ENCODE data around the gene ANKS1A.

The ANKS1A gene

DNA sequence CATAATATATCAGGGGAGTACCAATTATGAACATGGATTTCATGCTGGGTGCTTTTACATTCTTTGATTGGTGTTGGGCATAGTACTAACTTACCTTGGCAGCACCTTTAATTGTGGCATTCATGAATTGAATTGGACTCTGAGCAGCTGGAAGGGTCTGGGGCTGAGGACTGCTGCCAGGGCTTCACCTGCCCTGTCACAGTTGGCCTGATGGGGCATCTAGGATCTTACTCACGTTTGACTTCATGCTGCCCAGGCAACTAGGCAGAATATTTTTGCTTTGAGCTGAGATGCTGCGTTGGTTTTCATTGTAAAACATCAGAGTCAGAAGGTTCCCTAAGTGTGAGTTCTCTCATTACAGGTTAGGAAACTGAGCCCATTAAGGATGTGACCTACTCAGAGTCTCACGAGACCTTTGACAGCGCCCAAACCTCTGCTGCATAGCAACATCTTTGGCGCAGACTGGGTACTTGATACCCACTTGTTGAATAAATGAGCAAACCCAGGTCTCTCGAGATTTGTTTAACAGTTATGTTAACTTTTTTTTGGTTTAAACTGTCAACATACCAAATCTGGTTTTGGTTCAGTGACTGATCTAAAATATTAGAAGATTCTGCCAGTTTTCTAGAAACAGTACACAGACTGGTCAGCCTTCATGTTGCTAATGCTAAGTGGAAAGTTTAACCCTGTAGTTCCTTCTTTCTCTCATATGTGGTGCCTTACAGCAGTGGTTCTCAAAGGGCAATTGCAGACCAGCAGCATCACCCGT, 147.2 kb downstream of the ANKS1A start:
- H3K4me3 ChIP-seq (ENCODE audit: low read depth, low read length) = no peak overlapping the region
- no peak for TF ChIP-seq CTCF (IDR thresholded peaks at IDR 0.05; ENCODE audit: low read depth, low read length)

GRCh38 chr6:35036828-35037663, 148.0 kb downstream of the ANKS1A start:
- no peak overlapping the region for H3K4me3 ChIP-seq (ENCODE audit: low read depth, low read length)
- TF ChIP-seq CTCF (IDR thresholded peaks at IDR 0.05; ENCODE audit: low read depth, low read length) = no peak

GRCh38 chr6:35037664-35038038, 148.6 kb downstream of the ANKS1A start:
- TF ChIP-seq CTCF (IDR thresholded peaks at IDR 0.05; ENCODE audit: low read depth, low read length) = no peak
- no peak overlapping the region for H3K4me3 ChIP-seq (ENCODE audit: low read depth, low read length)

DNA sequence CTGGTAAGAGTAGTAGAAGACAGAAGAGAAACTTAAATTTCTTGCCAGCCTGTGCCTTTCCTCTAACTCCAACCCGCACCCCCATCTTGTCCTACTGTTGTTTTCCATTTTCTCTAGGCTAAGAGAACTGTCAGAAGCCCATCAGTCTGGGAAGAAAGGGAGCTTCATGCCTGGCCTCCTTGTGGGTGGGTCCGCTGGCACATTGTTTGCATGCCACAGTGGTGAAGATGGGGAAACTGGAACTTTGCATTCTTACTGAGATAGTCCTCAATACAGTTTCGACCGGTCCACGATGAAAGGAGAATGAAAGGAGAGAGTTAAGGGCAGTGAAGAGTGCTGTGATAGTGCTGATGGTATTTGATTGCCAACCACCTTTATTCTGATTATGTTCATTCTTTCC, 149.0 kb downstream of the ANKS1A start:
- no peak overlapping the region for H3K4me3 ChIP-seq (ENCODE audit: low read depth, low read length)
- no peak for TF ChIP-seq CTCF (IDR thresholded peaks at IDR 0.05; ENCODE audit: low read depth, low read length)

DNA sequence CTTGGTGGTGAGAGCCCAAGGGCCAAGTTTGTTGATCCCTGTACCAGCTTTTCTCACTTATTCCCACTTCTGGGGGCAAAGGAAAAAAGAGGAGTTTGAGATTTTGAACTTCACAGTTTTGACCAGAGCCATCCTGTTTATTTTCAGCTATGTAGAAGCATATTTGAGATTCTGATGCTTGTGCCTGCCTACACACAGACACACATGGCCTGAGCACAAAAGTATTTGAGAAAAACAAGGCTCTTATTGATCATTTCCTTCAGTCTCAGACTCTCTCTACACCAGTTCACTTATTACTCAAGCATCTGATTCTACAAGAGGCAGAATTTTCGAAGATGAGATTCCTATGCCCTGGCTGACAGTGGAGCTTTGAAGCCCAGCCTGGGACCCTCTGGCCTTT, 151.3 kb downstream of the ANKS1A start:
- no peak for TF ChIP-seq CTCF (IDR thresholded peaks at IDR 0.05; ENCODE audit: low read depth, low read length)
- H3K4me3 ChIP-seq (ENCODE audit: low read depth, low read length) = no peak overlapping the region

GRCh38 chr6:35041086-35041861, 152.2 kb downstream of the ANKS1A start:
- no peak overlapping the region for H3K4me3 ChIP-seq (ENCODE audit: low read depth, low read length)
- TF ChIP-seq CTCF (IDR thresholded peaks at IDR 0.05; ENCODE audit: low read depth, low read length) = no peak
